ENCODE results near the gene GAS7.

GAS7 gene

DNA sequence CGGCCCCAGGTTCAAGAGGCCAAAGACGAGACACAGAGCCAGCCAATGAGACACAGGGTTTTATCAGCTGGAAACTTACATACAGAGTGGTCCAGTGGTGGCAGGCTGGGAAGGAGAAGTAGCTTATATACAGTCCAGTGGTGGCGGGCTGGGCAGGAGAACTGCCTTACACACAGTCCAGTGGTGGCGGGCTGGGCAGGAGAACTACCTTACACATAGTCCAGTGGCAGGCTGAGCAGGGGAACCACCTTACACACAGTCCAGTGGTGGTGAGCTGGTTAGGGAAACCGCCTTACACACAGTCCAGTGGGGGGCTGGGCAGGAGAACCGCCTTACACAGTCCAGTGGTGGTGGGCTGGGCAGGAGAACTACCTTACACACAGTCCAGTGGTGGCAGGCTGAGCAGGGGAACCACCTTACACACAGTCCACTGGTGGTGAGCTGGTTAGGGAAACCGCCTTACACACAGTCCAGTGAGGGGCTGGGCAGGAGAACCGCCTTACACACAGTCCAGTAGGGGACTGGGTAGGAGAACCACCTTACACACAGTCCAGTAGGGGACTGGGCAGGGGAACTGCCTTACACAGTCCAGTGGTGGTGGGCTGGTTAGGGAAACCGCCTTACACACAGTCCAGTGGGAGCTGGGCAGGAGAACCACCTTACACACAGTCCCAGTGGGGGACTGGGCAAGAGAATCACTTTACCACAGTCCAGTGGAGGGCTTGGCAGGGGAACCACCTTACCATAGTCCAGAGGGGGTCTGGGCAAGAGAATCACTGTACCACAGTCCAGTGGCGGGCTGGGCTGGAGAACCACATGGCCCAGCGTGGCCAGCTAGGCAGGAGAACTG is 90.9 kb downstream of the GAS7 start:
- DNase-seq (ENCODE audit: low spot score): no peak

DNA sequence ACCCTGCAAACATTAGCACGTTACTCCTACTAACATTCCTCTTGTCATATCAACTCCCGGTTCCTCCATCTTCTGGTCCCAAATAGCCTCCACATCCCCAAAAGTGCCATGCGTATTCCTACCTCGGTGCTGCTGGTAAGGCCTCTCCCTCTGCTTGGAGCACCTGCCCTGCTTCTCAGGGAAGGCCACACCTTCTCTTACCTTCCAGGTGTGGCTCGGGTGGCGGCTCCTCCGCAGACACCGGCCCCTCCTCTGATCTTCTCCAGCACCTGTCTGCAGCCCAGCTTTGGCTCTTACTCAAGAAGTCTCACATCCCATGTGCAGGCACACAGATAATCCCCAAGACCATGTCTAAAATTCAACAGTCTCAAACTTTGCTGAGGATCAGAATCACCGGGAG is 92.3 kb downstream of the GAS7 start:
- DNase-seq (ENCODE audit: low spot score): no peak

DNA sequence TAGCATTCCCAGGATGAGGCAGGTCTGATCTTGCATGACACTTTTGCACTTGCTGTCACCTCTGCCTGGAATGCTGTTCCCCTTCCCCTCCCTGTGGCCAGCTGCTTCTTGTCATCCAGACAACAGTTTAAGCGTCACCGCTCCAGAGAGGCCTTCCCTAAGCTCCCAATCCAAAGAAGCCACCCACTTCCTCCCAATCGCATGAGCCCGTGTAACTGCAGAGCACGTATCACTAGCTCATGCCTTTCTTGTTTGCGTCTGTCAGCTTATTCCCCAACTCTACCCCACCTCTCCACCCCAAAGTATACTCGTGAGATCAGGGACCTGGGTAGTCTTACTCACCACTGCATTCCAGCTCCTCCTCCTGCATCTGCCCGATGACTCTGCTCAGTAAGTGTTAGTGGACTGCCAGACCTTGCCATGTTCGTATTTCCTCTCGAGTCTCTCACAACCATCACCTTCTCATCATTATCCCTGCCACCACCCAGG is 92.8 kb downstream of the GAS7 start:
- no peak for DNase-seq (ENCODE audit: low spot score)

DNA sequence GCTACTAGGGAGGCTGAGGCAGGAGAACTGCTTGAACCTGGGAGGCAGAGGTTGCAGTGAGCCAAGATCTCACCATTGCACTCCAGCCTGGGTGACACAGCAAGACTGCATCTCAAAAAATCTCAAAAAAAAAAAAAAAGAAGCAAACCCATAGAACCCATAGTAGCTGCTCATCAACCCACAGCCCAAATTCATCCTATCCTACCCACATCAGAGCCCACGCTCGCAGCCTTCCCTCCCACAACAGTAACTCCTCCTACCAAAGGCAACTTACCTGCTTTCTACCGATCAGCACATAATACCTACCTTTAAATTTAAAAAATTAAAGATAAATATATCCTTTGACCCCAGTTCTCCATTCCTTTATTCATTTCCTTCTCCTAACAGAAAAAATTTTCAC is 94.7 kb downstream of the GAS7 start:
- no peak for DNase-seq (ENCODE audit: low spot score)

DNA sequence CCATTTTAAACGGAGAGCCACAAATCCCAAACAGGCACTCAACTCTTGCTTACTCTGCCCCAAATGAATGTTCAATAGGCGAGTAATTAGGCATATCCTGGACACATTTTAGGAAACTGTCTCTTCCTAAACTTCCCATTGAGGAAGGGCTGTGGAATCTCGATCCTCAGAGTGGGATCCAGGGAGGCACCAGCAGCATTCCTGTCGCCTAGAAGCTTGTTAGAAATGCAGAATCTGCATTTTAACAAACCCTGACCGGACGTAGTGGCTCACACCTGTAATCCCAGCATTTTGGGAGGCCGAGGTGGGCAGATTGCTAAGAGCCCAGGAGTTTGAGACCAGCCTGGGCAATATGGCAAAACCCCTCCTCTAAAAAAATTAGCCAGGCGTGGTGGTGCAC is 95.6 kb downstream of the GAS7 start:
- no peak for DNase-seq (ENCODE audit: low spot score)

DNA sequence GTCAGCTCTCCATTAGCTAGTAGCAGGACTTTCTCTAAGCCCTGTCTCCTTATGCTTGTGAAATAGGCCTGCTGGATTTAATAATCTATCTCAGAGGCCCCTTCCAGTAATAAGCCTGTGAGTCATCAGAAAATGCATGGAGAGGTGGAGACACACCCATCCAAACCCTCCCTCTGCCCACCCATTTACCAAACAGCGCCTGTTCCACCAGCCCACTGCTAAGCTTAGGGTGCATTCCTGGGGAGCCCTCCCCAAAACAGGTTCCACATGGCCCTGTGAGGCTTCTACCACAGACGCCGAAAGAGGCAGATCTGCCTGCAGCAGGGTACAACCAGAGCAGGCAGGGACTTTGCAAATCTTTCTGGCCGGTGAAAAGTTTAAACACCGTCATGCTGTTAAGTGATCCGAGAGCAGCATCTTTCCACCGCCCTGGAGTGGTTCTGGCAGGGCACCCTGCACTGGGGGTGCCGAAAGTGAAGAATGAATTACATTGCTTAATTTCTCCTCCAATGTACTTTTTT is 99.3 kb downstream of the GAS7 start:
- DNase-seq (ENCODE audit: low spot score): no peak

DNA sequence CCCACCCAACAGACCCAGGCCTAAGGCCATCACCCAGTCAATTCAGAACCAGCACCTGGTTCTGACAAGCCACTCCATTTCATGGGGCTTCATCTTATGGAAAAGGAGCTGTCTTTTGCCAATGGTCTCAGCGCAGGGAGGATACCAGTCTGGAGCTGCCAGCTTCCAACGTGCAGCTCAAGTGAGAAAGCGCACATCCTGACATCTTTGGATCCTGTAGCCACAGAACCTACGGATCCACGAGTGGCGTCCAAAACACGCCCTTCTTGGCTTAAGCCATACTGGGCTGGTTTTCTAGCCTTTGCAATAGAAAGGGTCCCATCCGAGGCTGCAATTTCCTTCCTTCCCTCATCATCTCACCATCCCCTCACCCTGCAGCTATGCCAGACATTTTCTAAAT is 101.8 kb downstream of the GAS7 start:
- DNase-seq (ENCODE audit: low spot score): no peak

DNA sequence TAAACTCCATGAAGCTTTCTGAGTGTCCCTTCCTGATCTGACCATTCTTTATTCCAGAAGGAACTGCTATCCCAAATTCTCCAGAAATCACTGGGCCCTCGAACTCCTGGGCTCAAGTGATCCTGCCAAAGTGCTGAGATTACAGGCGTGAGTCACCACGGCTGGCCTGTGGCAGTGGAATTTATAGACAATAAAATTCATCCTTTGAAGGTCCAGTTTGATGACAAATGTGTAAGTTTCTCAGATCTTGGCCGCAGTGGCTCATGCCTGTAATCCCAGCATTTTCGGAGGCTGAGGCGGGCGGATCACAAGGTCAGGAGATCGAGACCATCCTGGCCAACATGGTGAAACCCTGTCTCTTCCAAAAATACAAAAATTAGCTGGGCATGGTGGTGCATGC is 103.1 kb downstream of the GAS7 start:
- DNase-seq (ENCODE audit: low spot score): peak; percentile 10

DNA sequence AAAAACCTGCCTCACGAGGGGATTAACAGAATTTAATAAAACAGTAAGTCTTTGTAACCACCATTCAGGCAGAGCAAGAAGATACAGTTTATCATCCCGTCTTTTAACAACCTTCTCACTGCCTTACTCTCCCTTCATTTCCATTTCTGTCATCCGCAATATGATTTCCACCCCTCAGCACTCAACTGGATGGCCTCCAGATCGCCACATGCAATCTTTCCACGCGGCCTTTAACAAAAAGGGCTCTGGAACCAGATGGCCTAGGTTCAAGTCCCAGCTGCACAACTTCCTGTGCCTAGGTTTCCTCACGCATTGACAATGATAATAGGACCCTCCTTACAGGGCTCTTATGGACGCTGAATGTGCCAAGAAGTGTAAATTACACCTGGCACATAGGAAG is 103.6 kb downstream of the GAS7 start:
- DNase-seq (ENCODE audit: low spot score): no peak

DNA sequence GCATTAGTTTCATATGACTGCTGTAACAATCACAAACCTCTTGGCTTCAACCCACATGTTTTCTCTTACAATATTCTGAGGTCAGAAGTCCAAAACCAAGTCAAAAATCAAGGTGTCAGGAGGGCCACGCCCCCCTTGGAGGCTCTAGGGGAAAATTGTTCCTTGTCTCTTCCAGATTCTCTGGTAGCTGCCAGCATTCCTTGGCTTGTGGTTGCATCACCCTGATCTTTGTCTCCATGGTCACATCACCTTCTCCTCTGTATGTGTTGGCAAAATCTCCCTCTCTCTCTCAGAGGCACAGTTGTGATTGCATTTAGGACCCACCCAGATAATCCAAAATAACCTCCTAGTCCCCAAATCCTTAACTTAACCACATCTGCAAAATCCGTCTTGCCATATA is 105.8 kb downstream of the GAS7 start:
- no peak for DNase-seq (ENCODE audit: low spot score)

DNA sequence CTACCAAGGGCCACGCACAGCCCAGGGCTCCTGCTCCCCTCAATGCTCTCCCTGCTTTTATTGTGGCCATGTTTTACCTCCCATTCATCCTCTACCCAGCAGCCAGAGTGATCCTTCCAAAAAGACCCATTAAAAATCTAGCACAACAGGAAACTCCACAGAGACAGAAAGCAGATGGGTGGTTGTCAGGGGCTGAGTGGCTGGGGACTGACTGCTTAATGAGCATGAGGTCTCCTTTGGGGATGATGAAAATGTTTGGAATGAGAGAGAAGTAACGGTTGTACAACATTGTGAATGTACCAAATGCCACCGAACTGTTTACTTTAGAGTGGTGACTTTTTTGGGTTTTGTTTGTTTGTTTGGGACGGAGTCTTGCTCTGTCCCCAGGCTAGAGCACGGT is 107.4 kb downstream of the GAS7 start:
- no peak for DNase-seq (ENCODE audit: low spot score)

DNA sequence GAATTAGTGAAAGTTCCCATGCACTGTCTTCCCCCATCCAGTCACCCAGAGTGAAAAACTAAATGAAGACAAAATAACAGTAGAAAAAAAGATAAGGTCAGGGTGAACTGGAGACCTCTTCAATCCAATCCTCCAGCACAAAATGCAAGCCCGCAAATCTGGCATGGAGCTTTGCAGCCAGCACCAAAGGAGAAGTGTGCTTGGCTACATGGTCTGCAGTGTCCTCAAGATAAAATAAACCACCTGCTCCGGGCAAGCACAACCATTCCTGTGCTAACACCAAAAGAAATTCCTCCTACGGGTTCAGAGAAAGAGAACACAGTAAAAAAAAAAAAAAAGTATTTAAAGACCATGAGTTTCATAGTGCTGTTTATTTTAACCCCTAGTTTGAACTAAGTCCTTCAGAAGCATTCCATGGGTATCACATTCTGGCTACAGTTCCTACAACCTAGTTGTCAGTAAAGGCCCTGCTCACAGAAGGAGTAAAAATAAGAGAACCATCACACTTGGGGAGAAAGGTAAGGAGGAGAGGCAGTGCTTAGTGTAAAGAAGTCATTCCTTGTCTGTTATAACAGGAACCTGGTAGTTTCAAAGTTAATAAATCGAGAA is 109.1 kb downstream of the GAS7 start:
- no peak for DNase-seq (ENCODE audit: low spot score)

DNA sequence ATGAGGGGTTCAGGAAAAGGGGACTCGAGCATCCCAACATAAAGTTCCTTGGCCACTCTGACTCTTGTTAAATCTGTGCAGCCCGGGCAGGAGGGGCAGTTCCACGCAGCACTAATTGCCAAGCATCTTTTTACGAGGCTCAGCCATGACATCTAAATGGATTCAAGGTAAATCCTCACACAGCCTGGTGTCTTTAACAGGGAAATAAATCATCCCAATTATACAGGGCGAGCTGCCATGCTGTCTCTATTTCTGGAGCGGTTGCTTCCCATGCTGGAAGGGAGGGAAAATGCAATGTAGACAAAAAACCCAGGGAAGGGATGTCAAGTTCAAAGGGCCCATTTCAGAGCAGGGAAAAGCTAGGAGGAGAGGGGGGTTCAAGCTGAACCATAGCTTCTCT is 110.0 kb downstream of the GAS7 start:
- DNase-seq (ENCODE audit: low spot score): no peak

DNA sequence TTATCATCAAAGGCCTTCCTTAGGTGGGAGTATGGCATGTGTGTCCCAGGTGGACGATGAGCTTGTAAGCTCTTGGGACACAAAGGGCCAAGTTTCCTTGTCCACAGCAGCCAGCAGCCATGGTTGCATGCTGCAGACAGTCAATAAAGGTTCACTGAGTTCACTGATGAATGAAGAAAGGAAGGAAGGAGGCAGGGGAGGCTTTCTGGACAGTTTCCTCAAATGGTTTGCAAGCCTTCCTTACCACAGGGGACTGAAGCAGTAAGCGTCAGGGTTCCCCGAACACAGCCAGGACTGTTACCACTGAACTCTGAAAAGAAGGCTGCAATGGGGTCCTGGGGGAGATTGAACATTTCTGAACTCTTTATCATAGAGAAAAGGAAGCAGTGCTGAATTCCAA is 111.1 kb downstream of the GAS7 start:
- no peak for DNase-seq (ENCODE audit: low spot score)

DNA sequence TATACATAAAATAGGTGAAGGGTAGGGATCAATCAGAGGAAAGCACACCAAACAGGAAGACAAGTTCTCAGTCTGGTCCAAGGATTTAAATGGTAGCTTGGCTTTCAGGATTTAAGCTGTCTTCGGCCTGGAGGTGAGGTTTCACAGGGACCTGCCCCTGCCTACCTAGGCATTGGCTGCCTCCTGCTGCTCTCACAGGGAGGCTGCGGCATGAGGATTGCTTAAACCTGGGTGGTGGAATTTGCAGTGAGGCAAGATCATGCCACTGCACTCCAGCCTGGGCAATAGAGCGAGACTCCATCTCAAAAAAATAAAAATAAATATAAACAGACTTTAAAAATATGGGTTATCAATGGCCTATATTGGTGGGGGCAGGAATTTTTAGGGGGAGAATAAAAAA is 114.5 kb downstream of the GAS7 start:
- DNase-seq (ENCODE audit: low spot score): no peak

DNA sequence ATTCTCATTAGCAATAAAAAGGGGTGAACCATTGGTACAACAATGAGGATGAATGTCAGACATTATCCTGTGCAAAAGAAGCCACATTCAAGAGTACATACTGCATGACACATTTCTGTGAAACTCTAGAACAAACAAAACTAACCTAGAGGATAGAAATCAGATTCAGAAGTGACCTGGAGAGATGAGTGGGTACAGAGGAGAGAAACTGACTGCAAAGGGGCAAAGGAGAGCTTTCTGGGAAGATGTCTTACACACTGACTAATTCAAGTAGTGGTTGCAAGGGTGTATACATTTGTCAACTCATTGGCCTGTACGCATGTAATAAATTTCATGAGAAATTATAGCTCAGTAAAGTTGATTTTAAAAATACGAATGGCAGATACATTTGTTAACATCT is 115.6 kb downstream of the GAS7 start:
- DNase-seq (ENCODE audit: low spot score): no peak

DNA sequence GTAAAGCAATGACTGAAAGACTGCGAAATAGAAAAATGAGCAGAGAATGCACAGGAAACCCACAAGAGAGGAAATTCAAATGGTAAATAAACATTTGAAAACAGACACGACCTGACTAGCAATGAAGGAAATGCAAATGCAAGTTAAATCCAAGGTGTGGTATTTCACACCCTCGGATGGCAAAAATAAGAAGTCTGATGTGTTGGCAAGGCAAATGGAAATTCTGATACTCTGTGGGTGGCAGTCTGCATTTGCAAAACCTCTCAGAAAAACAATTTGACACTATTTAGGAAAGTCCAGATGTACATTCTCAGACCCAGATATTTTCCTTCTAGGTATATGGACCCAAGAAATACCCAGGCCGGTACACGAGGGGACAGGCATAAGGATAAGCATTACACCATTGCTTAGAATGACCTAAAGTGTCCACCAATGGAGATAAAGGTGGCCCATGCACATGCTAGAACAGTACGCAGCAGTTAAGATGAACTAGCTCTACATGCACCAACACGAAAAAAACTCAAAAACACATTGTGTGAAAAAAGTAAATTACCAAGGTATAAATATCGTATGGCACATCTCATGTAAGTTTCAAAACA is 116.7 kb downstream of the GAS7 start:
- no peak for DNase-seq (ENCODE audit: low spot score)

DNA sequence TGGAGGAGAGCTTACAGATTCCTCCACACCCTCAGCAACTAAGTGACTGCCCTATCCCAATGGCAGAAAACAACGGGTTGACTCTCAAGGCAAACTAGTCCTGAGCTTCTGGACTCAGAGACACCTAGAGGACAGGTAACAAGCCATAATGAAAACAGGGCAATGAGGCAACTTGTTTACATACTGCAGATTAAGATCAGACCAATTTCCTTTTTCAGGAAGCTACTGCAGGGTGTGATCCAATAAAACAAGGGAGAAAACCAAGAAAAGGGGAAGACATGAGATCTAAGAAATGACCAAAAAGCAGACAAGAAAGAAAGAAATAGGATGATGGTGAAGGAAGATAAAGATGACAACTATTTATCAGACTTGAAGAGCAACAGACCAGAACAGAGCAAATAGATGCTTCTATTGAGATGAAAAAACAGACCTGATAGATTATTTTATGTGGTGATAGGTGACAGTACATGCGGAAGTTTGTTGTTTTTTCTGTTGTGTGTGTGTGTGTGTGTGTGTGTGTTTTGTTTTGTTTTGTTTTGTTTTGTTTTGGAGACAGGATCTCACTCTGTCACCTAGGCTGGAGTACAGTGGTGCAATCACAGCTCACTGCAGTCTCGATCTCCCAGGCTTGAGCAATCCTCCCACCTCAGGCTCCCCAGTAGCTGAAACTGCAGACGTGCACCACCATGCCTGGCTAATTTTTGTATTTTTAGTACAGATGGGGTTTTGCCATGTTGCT is 120.7 kb downstream of the GAS7 start:
- DNase-seq (ENCODE audit: low spot score): no peak

DNA sequence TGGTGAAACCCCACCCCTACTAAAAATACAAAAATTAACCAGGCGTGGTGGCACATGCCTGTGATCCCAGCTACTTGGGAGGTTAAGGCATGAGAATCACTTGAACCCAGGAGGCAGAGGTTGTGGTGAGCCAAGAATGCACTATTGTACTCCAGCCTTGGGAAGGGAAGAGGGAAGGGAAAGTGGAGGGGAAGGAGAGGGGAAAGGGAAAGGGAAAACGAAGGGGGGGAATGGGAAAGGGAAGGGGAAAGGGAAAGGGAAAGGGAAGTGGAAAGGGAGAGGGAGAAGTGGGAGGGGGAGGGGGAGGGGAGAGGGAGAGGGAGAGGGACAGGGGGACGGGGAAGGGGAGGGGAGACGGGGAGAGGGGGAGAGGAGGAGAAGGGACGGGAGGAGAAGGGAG is 122.5 kb downstream of the GAS7 start:
- DNase-seq (ENCODE audit: low spot score): no peak

DNA sequence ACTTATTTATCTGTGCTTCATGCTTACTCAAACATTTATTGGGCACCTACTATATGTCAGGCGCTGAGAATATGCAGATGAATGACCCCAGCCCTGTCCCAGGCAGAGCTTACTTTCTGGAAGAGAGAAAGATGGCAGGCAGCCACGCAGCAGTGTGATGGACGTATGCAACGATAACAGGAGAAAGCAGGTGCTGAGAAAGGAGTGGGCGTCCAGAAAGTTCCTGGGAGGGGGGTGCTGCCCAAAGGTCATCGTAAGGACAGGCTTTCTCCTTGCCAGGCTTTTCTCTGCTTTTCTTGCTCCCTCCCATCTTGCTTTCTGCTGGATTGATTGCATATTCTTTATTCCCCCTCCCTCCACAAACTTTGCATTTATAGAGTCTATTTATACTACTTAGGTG is 124.5 kb downstream of the GAS7 start:
- no peak for DNase-seq (ENCODE audit: low spot score)

DNA sequence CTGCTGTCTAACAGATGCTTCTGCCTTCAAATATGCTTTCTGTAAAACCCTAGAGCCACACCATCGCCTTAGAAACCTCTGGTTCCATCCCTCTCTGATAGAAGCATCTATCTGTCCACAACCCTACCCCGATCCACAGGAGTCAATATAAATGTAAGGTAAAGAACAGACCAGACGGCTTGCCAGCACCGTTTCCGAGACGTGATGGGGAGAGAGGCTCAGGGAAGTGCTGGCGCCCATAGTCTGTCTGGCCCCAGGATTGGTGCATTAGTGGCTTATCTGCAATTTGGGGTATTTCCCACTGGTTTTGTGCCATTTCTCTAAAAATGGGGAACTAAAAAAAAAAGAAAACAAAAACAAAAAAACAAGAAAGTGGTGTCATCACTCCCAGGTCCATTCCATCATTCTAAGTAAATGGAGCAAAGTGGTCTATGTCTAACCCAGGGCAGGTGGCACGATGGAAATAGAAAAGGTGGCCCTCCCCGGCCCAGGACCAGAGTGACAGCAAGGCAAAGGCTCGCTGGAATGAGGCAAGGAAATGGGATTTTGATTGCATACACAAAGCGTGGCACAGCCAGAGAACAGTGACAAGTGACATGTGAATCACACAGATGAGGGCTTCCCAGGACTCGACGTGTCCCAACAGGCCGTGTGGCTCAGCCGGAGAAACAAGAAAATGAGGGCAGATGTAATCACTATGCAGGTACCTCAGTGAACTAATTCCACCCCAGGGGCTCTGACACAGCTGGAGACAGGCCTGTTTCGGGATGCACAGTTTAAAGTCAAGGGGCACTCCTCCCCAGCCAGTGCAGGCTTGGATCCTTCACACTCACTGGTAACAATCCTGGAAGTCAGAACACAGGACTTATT is 125.6 kb downstream of the GAS7 start:
- no peak for DNase-seq (ENCODE audit: low spot score)

All from RKO (cell line).